Stomach (tissue), 4 donors: ENCODE data around the gene TGFBR3L.

Source experiments
- CTCF ChIP-seq, 7 experiments: fragments of 450-650 bp in 4 of 7; fragments of 200-600 bp in 3 of 7; sonication (generic) in 3 of 7; IDR thresholded peaks; one replicate each; pipeline ENCODE4 v1.5.1; 2016 to 2019; ENCODE audit warnings: antibody characterized with exemption in 7 of 7, control low read depth in 2 of 7, mild to moderate bottlenecking in 1 of 7
- POLR2A ChIP-seq, 4 donors: fragments of 450-650 bp; IDR thresholded peaks; one replicate each; pipeline ENCODE4 v1.6.1; 2016; ENCODE audit warnings: antibody characterized with exemption in 4 of 4, control low read depth in 2 of 4, mild to moderate bottlenecking in 1 of 4, moderate library complexity in 1 of 4
- POLR2AphosphoS5 ChIP-seq, 3 donors: sonication (generic); formaldehyde crosslinking; IDR thresholded peaks; one replicate each; pipeline ENCODE4 v1.6.1; 2016; ENCODE audit warnings: antibody characterized with exemption in 3 of 3

- TF ChIP-seq CTCF (IDR thresholded peaks at IDR 0.05) (no peak), POLR2A (IDR thresholded peaks at IDR 0.05) (no peak), POLR2AphosphoS5 (IDR thresholded peaks at IDR 0.05) (no peak)
Observed at GRCh38 chr19:7877249-7877836, 37.3 kb upstream of the TGFBR3L start.
